Tongue (tissue), 2 donors: ENCODE results near the gene ADAMTSL5. TPM values are rescaled to one million over a fixed set of nuclear protein-coding genes. Genes with fewer than 3 reads are reported as not detected.
"Not testable (repeated sequence)": the region's sequence is repeated elsewhere in the genome, so short reads cannot be mapped to it uniquely, and the experiment has no call there.

Experiments used
- DNase-seq: peaks from one replicate; pipeline ENCODE4 v3.0.0-alpha.2; 2015
- total RNA-seq: library from RNA; depleted of rRNA; stranded (reverse); fragments of >200 nt; gene quantifications from one replicate; pipeline ENCODE4 v1.2.3, GENCODE V29; 2014

ADAMTSL5 gene
- total RNA-seq, 1 donor from 2014 or later, result 9.0 TPM

- DNase-seq, result peak; percentile 96
Observed at GRCh38 chr19:1478934-1479707, 33.7 kb downstream of the ADAMTSL5 start, which contains the start of gene C19orf25. Gene C19orf25 (minus strand): TSS chr19:1479215. CDS start chr19:1478903, 312 bp downstream.

- not testable (repeated sequence) for DNase-seq
Observed at GRCh38 chr19:1477056-1477455, 35.8 kb downstream of the ADAMTSL5 start.

GRCh38 chr19:1475751-1476437, 36.9 kb downstream of the ADAMTSL5 start:
- no peak for DNase-seq

- DNase-seq, result no peak
Observed at GRCh38 chr19:1474765-1475351, 38.0 kb downstream of the ADAMTSL5 start.

- no peak for DNase-seq
Observed at GRCh38 chr19:1474011-1474764, 38.6 kb downstream of the ADAMTSL5 start.

GRCh38 chr19:1473085-1473851, 39.6 kb downstream of the ADAMTSL5 start:
- DNase-seq, result no peak

GRCh38 chr19:1472231-1473084, 40.4 kb downstream of the ADAMTSL5 start:
- no peak for DNase-seq

GRCh38 chr19:1471515-1472160, 41.2 kb downstream of the ADAMTSL5 start:
- DNase-seq, result no peak

- no peak for DNase-seq
Observed at GRCh38 chr19:1471010-1471514, 41.8 kb downstream of the ADAMTSL5 start.

GRCh38 chr19:1470305-1471009, 42.4 kb downstream of the ADAMTSL5 start:
- DNase-seq, result peak; percentile 54

- DNase-seq, result no peak
Observed at GRCh38 chr19:1470055-1470304, 42.8 kb downstream of the ADAMTSL5 start.

GRCh38 chr19:1469255-1470054, 43.4 kb downstream of the ADAMTSL5 start:
- no peak for DNase-seq

- DNase-seq, result no peak
Observed at GRCh38 chr19:1468821-1469254, 44.0 kb downstream of the ADAMTSL5 start.

- DNase-seq, result no peak
Observed at GRCh38 chr19:1468274-1468820, 44.5 kb downstream of the ADAMTSL5 start.

- DNase-seq, result no peak
Observed at GRCh38 chr19:1467490-1468273, 45.1 kb downstream of the ADAMTSL5 start.

GRCh38 chr19:1467215-1467489, 45.7 kb downstream of the ADAMTSL5 start:
- DNase-seq, result no peak

GRCh38 chr19:1466461-1467214, 46.2 kb downstream of the ADAMTSL5 start:
- DNase-seq, result no peak
